ENCODE data around the gene PRM3.
"Not testable (repeated sequence)": the region's sequence is repeated elsewhere in the genome, so short reads cannot be mapped to it uniquely, and the experiment has no call there.

DNA sequence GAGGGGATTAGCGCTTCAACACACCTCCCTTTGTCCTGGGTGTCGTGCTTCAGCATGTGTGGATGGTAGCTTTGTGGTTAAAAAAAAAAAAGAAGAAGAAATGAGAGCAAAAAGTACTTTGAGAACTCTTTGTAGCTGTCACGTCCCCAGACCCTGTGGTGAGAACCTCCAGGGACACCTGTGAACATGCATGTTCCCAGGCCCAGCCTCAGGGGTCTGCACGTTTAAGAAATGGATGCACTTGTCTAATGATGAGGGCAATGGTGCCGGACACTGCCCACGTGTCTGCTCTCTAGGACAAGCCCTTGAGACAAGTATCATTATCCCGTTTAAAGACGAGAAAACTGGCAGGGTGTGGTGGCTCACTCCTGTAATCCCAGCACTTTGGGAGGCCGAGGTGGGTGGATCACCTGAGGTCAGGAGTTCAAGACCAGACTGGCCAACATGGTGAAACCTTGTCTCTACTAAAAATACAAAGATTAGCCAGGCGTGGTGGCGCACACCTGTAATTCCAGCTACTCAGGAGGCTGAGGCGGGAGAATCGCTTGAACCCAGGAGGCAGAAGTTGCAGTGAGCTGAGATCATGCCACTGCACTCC is 25.6 kb upstream of the PRM3 start:
- TF ChIP-seq, protein P1, sequence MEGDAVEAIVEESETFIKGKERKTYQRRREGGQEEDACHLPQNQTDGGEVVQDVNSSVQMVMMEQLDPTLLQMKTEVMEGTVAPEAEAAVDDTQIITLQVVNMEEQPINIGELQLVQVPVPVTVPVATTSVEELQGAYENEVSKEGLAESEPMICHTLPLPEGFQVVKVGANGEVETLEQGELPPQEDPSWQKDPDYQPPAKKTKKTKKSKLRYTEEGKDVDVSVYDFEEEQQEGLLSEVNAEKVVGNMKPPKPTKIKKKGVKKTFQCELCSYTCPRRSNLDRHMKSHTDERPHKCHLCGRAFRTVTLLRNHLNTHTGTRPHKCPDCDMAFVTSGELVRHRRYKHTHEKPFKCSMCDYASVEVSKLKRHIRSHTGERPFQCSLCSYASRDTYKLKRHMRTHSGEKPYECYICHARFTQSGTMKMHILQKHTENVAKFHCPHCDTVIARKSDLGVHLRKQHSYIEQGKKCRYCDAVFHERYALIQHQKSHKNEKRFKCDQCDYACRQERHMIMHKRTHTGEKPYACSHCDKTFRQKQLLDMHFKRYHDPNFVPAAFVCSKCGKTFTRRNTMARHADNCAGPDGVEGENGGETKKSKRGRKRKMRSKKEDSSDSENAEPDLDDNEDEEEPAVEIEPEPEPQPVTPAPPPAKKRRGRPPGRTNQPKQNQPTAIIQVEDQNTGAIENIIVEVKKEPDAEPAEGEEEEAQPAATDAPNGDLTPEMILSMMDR (conservative IDR thresholded peaks at IDR 0.05 in 1 of 2, IDR thresholded peaks at IDR 0.05 in 1 of 2; ENCODE audit: low read depth in 1 of 2, low read length in 2 of 2), result not testable (repeated sequence)
- not testable (repeated sequence) for TF ChIP-seq EZH2 (IDR thresholded peaks at IDR 0.05; ENCODE audit: low read length, missing control alignments)
